ENCODE measurements around the gene EML4. TPM values are rescaled to one million over a fixed set of nuclear protein-coding genes. Genes with fewer than 3 reads are reported as not detected.

The EML4 gene
- total and polyA plus RNA-seq, 8 donors = 12.5 to 44.0 (median 33.2) TPM

- Histone ChIP-seq H3K9me3 (no peaks in the 10 kb centered on the region), H3K4me3 (no peak overlapping the region), H3K27ac (no peak overlapping the region), H3K4me1 (peaks cover 0 to under 1% (median 0%) of the 10 kb centered on the region in 3 donors), H3K27me3 (no peaks in the 10 kb centered on the region), H3K36me3 (no peaks in the 10 kb centered on the region)
- peak in 1 of 4 donors; percentile 21 for ATAC-seq
- TF ChIP-seq CTCF (IDR thresholded peaks at IDR 0.05) = no peak
- intact Hi-C loops (cut with DNase I) = no loop called here
- no peak for DNase-seq
- WGBS, 2 donors = 84 to 91% methylated on average over 8 of the region's 8 CpGs
- FAIRE-seq = no peak
Measured at GRCh38 chr2:42163444-42164045, 5.6 kb upstream of the EML4 start.

- no peak for ATAC-seq
- DNase-seq = no peak
- no peak for FAIRE-seq
Measured at GRCh38 chr2:42164046-42164445, 5.1 kb upstream of the EML4 start.

GRCh38 chr2:42164971-42165370 is 4.2 kb upstream of the EML4 start:
- 89 to 100% methylated on average over 1 of the region's 1 CpG for WGBS, 2 donors
- intact Hi-C loops (cut with DNase I) = no loop called here

More at GRCh38 chr2:42164046-42164445, 5.1 kb upstream of the EML4 start:
- Histone ChIP-seq H3K4me1 (peaks cover 0 to 4% (median 0%) of the 10 kb centered on the region in 3 donors), H3K27me3 (no peaks in the 10 kb centered on the region), H3K36me3 (no peaks in the 10 kb centered on the region), H3K9me3 (no peaks in the 10 kb centered on the region), H3K27ac (no peak overlapping the region), H3K4me3 (no peak overlapping the region)
- intact Hi-C loops (cut with DNase I) = no loop called here
- no peak for TF ChIP-seq CTCF (IDR thresholded peaks at IDR 0.05)
- WGBS, 2 donors = 58 to 63% methylated on average over 3 of the region's 3 CpGs

GRCh38 chr2:42167458-42167857 is 1.7 kb upstream of the EML4 start:
- WGBS, 2 donors = 42 to 46% methylated on average over 2 of the region's 2 CpGs

More at GRCh38 chr2:42164971-42165370, 4.2 kb upstream of the EML4 start:
- TF ChIP-seq CTCF (IDR thresholded peaks at IDR 0.05) = no peak
- Histone ChIP-seq H3K27me3 (no peaks in the 10 kb centered on the region), H3K4me1 (peaks cover 0 to 4% (median 0%) of the 10 kb centered on the region in 3 donors), H3K9me3 (no peaks in the 10 kb centered on the region), H3K36me3 (no peaks in the 10 kb centered on the region), H3K4me3 (no peak overlapping the region), H3K27ac (no peak overlapping the region)
- no peak for FAIRE-seq
- ATAC-seq = no peak
- DNase-seq = no peak

More at GRCh38 chr2:42167458-42167857, 1.7 kb upstream of the EML4 start:
- peaks cover 6 to 12% (median 7%) of the 10 kb centered on the region in 3 donors for H3K4me1 ChIP-seq
- no peak overlapping the region for H3K27ac ChIP-seq
- FAIRE-seq (no peak), ATAC-seq (no peak), DNase-seq (no peak)
- no peak for TF ChIP-seq CTCF (IDR thresholded peaks at IDR 0.05)
- H3K9me3 ChIP-seq = no peaks in the 10 kb centered on the region
- H3K27me3 ChIP-seq = no peaks in the 10 kb centered on the region
- intact Hi-C loops (cut with DNase I) = no loop called here
- H3K4me3 ChIP-seq = no peak overlapping the region
- H3K36me3 ChIP-seq = no peaks in the 10 kb centered on the region
